GM21360 (cell line): ENCODE measurements around the gene CAVIN4.
A peak's percentile ranks its signal among the peaks of the same experiment; 100 is the strongest.

Experiments used
- ATAC-seq: cut with Tn5 transposase; IDR thresholded peaks from one replicate; pipeline ENCODE4 v1.9.1; 2021; ENCODE audit warnings: mild to moderate bottlenecking, moderate library complexity; ENCODE audit not compliant: unreplicated experiment

CAVIN4 gene

GRCh38 chr9:100590481-100590880, 12.6 kb downstream of the CAVIN4 start:
- ATAC-seq: no peak

- ATAC-seq: no peak
Measured at GRCh38 chr9:100591139-100591538, 13.3 kb downstream of the CAVIN4 start.

GRCh38 chr9:100591639-100592412, 13.9 kb downstream of the CAVIN4 start:
- ATAC-seq: no peak

- ATAC-seq: peak; percentile 46
Measured at GRCh38 chr9:100595391-100596199, 17.7 kb downstream of the CAVIN4 start.

GRCh38 chr9:100597236-100597635, 19.4 kb downstream of the CAVIN4 start:
- ATAC-seq: no peak

- peak; percentile 75 for ATAC-seq
Measured at GRCh38 chr9:100598641-100599145, 20.8 kb downstream of the CAVIN4 start.

- ATAC-seq: no peak
Measured at GRCh38 chr9:100600521-100601079, 22.7 kb downstream of the CAVIN4 start.

- peak; percentile 65 for ATAC-seq
Measured at GRCh38 chr9:100601216-100601615, 23.3 kb downstream of the CAVIN4 start.

GRCh38 chr9:100602342-100602801, 24.5 kb downstream of the CAVIN4 start:
- no peak for ATAC-seq

GRCh38 chr9:100605405-100605804, 27.5 kb downstream of the CAVIN4 start:
- ATAC-seq: no peak

GRCh38 chr9:100619194-100619593, 41.3 kb downstream of the CAVIN4 start:
- ATAC-seq: no peak

- no peak for ATAC-seq
Measured at GRCh38 chr9:100619665-100620064, 41.8 kb downstream of the CAVIN4 start.

- no peak for ATAC-seq
Measured at GRCh38 chr9:100623969-100624368, 46.1 kb downstream of the CAVIN4 start.

GRCh38 chr9:100626949-100627348, 49.1 kb downstream of the CAVIN4 start:
- ATAC-seq: no peak

GRCh38 chr9:100637787-100638186, 59.9 kb downstream of the CAVIN4 start:
- no peak for ATAC-seq
